Esophagus muscularis mucosa (tissue), 4 donors: Measurements from ENCODE around the gene B3GALT6. TPM values are rescaled to one million over a fixed set of nuclear protein-coding genes. Genes with fewer than 3 reads are reported as not detected.

Experiments
- DNase-seq: peaks from one replicate; pipeline ENCODE4 v3.0.0-alpha.2; 2017; ENCODE audit errors: extremely low spot score
- H3K27ac ChIP-seq, 4 donors: fragments of 200-600 bp; sonication (generic); replicated peaks in 1 of 4; 1 replicate in 3 of 4; 2 replicates in 1 of 4; pipeline ENCODE4 v1.5.1; 2016 to 2019; ENCODE audit warnings: mild to moderate bottlenecking in 1 of 4
- H3K27me3 ChIP-seq, 4 donors: fragments of 200-600 bp; sonication (generic); one replicate each; pipeline versions ENCODE4 v1.5.1 to v1.6.0; 2016 to 2019
- H3K36me3 ChIP-seq, 4 donors: fragments of 200-600 bp; sonication (generic); one replicate each; pipeline ENCODE4 v1.5.1; 2016 to 2019
- H3K4me1 ChIP-seq, 4 donors: fragments of 200-600 bp; sonication (generic); one replicate each; pipeline ENCODE4 v1.5.1; 2016 to 2019
- H3K4me3 ChIP-seq, 4 donors: fragments of 200-600 bp; sonication (generic); 1 replicate in 2 of 4; 2 replicates in 2 of 4; pipeline ENCODE4 v1.5.1; 2016 to 2019; ENCODE audit warnings: mild to moderate bottlenecking in 4 of 4, moderate library complexity in 1 of 4
- H3K9me3 ChIP-seq, 4 donors: fragments of 200-600 bp; sonication (generic); 1 replicate in 3 of 4; 2 replicates in 1 of 4; pipeline ENCODE4 v1.5.1; 2016 to 2019
- CTCF ChIP-seq, 3 experiments: fragments of 200-600 bp in 2 of 3; fragments of 450-650 bp in 1 of 3; sonication (generic) in 2 of 3; IDR thresholded peaks; one replicate each; pipeline ENCODE4 v1.5.1; 2017 to 2019; ENCODE audit warnings: antibody characterized with exemption in 3 of 3, mild to moderate bottlenecking in 2 of 3, moderate library complexity in 1 of 3
- EP300 ChIP-seq: sonication (generic); formaldehyde crosslinking; IDR thresholded peaks from one replicate; pipeline ENCODE4 v1.6.1; 2017; ENCODE audit warnings: antibody characterized with exemption
- POLR2A ChIP-seq: fragments of 450-650 bp; IDR thresholded peaks from one replicate; pipeline ENCODE4 v1.6.1; 2017; ENCODE audit warnings: antibody characterized with exemption, moderate library complexity, mild to moderate bottlenecking, low read depth
- POLR2AphosphoS5 ChIP-seq, 2 donors: sonication (generic); formaldehyde crosslinking; IDR thresholded peaks; one replicate each; pipeline ENCODE4 v1.6.1; 2017; ENCODE audit warnings: antibody characterized with exemption in 2 of 2
- WGBS: methylation state at CpG from one replicate; pipeline ENCODE4 v1.1.5; 2018; 5-methylcytosine and 5-hydroxymethylcytosine counted together
- intact Hi-C: fragments of 100-400 bp; cut with DNase I; formaldehyde crosslinking; loops from one replicate; pipeline ENCODE4 v1.15.1; 2023
- total RNA-seq, 4 donors: library from RNA; depleted of rRNA; stranded (reverse); fragments of >200 nt; gene quantifications; one replicate each; pipeline versions ENCODE4 v1.1.0 to v1.2.1, GENCODE V29; 2016

The B3GALT6 gene
- total RNA-seq, 4 donors from 2014 or later, result 10.4 to 24.6 (median 21.0) TPM

GRCh38 chr1:1264868-1265272 is 32.8 kb downstream of the B3GALT6 start:
- intact Hi-C loops, result no loop called here
- TF ChIP-seq POLR2AphosphoS5 (IDR thresholded peaks at IDR 0.05) (no peak), POLR2A (no peak), CTCF (IDR thresholded peaks at IDR 0.05) (no peak), EP300 (no peak)
- H3K4me1 ChIP-seq, result peaks cover 5 to 33% (median 15%) of the 10 kb centered on the region in 4 donors
- no peaks in the 10 kb centered on the region for H3K27me3 ChIP-seq
- 73% methylated on average over 10 of the region's 10 CpGs for WGBS
- H3K27ac ChIP-seq, result no peak overlapping the region
- H3K4me3 ChIP-seq, result no peak overlapping the region
- H3K9me3 ChIP-seq, result no peaks in the 10 kb centered on the region
- peaks cover 43 to 93% (median 84%) of the 10 kb centered on the region in 4 donors for H3K36me3 ChIP-seq
- no peak for DNase-seq

GRCh38 chr1:1267488-1268283 is 35.6 kb downstream of the B3GALT6 start:
- Histone ChIP-seq H3K4me1 (peaks cover 29 to 61% (median 40%) of the 10 kb centered on the region in 4 donors), H3K27me3 (no peaks in the 10 kb centered on the region), H3K9me3 (no peaks in the 10 kb centered on the region), H3K27ac (no peak overlapping the region), H3K36me3 (peaks cover 33 to 67% (median 60%) of the 10 kb centered on the region in 4 donors), H3K4me3 (no peak overlapping the region)
- no peak for TF ChIP-seq EP300
- TF ChIP-seq POLR2A, result no peak
- no peak for TF ChIP-seq CTCF (IDR thresholded peaks at IDR 0.05)
- TF ChIP-seq POLR2AphosphoS5 (IDR thresholded peaks at IDR 0.05), result no peak
- DNase-seq, result no peak
- intact Hi-C loops, result no loop called here
- WGBS, result 93% methylated on average over 25 of the region's 39 CpGs

- Histone ChIP-seq H3K27ac (no peak overlapping the region), H3K4me3 (no peak overlapping the region), H3K36me3 (peaks cover 27 to 61% (median 54%) of the 10 kb centered on the region in 4 donors), H3K4me1 (peaks cover 31 to 66% (median 44%) of the 10 kb centered on the region in 4 donors), H3K9me3 (no peaks in the 10 kb centered on the region), H3K27me3 (no peaks in the 10 kb centered on the region)
- WGBS, result 94% methylated on average over 13 of the region's 13 CpGs
- DNase-seq, result no peak
- intact Hi-C loops, result no loop called here
- TF ChIP-seq POLR2AphosphoS5 (IDR thresholded peaks at IDR 0.05) (no peak), POLR2A (no peak), CTCF (IDR thresholded peaks at IDR 0.05) (no peak), EP300 (no peak)
Measured at GRCh38 chr1:1268284-1268682, 36.2 kb downstream of the B3GALT6 start.

GRCh38 chr1:1270813-1271212 is 38.8 kb downstream of the B3GALT6 start:
- Histone ChIP-seq H3K27ac (no peak overlapping the region), H3K4me3 (peak overlapping the region in 2 of 4 donors; percentile 10), H3K9me3 (no peaks in the 10 kb centered on the region), H3K27me3 (no peaks in the 10 kb centered on the region), H3K36me3 (peaks cover 18 to 36% (median 29%) of the 10 kb centered on the region in 4 donors), H3K4me1 (peaks cover 40 to 76% (median 53%) of the 10 kb centered on the region in 4 donors)
- WGBS, result 60% methylated on average over 7 of the region's 7 CpGs
- DNase-seq, result no peak
- intact Hi-C loops, result loop anchor here (5.0 kb wide), 1 partner anchor 39 kb away; the partner anchor contains the start of genes B3GALT6 and SDF4
- TF ChIP-seq EP300 (no peak), CTCF (IDR thresholded peaks at IDR 0.05) (no peak), POLR2A (no peak), POLR2AphosphoS5 (IDR thresholded peaks at IDR 0.05) (no peak)
